Dermis microvascular lymphatic vessel endothelial cell (primary cell): ENCODE measurements around the gene PTPRA. TPM values are rescaled to one million over a fixed set of nuclear protein-coding genes. Genes with fewer than 3 reads are reported as not detected.
"Not testable (repeated sequence)": the region's sequence is repeated elsewhere in the genome, so short reads cannot be mapped to it uniquely, and the experiment has no call there.

Source experiments
- DNase-seq, 2 donors: peaks; one replicate each; pipeline versions ENCODE4 v3.0.0 to v3.0.0-alpha.2; 2010; ENCODE audit warnings: low read depth in 2 of 2
- total RNA-seq: library from RNA; depleted of rRNA; stranded (reverse); fragments of >200 nt; gene quantifications from 2 replicates; pipeline ENCODE4 v1.2.1, GENCODE V29; 2014

Gene PTPRA
- total RNA-seq, 1 donor from 2014 or later: 18.7 TPM

DNA sequence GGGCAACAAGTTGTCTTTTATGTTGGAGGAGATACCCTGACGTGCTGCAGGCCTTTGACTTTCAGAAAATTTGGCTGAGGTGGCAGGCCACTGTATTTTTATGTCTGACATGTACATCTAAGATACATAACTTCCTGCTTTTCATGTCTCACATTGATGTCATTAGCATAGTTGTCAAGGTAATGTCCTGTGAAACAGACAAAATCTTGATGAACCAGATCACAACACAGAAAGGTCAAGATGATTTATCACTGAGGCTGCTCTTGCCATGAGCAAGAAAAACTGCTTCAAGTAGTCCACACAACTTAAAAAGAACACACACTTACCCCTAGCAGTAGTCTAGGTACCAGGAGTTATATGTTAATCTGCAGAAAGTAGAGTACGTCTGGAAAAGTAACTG, 120.0 kb downstream of the PTPRA start:
- no peak for DNase-seq

DNA sequence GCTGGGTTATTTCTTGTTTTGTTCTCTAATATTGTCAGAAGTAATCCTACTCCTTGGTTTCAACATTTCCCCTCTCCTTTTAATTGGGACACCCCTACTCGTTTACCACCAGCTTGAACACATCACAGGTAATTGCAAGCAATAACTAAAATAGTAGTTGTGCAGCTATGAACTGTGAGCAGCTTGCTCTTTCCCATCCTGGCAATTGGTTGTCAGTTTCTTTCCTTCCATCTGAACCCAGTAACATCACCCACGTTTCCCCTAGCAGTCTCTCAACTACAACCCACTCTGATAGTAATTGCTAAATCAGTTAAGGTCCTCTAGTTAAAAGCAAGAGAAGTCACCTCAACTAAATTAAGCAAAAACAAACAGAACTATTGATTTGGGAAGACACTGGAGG, 122.5 kb downstream of the PTPRA start:
- no peak for DNase-seq

DNA sequence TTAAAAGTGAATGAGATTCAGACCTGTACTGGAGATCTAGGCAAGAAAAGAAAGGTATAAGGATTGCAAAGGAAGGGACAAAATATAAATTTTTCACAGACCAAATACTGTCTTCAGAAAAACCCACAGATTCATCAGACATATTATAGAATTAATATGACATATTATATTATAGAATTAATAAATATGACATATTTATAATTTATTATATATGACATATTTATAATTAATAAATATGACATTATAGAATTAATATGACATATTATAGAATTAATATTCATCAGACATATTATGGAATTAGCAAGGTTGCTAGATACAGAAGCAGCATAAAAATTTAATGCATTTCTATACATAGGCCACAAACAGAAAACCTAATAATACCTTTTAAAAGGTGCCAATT, 125.4 kb downstream of the PTPRA start:
- DNase-seq: no peak

DNA sequence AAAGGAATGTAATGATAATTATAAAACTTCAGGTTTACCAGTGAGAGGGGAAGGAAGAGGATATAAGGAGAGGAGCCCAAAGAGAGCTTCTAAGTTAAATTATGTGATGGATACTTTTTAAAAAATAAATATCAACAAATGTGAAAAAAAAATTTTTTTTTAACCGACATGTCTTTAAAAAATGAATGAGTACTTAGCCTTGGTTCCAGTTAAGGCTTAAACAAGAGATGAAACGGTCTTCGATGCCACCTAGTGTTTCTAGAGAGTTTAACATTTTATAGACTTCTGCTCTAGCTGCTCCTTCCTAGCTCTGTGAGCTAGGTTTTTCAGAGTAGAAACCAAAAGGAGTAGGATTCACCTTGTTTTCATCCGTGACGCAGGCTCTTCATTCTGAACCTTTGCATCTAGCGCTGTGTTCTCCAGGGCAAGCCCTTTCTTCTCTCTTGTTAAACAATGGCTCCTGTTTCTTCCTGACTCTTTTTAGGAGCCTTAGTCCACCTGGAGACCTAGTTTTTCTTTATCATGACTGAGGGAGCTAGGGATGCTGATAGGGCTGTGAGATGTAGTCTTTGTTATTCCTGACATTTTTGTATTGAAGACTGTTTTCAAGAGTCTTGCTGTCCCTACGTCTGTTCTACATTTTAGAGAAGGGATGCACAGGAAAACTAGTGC, 127.7 kb downstream of the PTPRA start:
- peak; percentile 45 to 76 for DNase-seq

DNA sequence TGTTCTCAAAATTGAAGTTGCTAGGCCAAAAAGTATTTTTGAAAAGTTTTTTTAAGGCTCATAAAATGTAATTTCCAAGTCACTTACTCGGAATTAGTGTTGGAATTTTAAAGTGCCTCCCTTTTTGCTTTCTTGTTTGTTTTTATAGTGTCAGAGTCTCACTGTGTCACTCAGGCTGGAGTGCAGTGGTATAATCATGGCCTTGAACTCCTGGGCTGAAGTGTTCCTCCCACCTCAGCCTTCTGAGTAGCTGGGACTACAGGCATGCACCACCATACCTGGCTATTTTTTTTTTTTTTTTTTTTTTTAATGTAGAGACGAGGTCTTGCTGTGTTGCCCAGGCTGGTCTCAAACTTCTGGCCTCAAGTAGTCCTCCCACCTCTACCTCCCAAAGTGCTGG, 130.1 kb downstream of the PTPRA start:
- no peak for DNase-seq

DNA sequence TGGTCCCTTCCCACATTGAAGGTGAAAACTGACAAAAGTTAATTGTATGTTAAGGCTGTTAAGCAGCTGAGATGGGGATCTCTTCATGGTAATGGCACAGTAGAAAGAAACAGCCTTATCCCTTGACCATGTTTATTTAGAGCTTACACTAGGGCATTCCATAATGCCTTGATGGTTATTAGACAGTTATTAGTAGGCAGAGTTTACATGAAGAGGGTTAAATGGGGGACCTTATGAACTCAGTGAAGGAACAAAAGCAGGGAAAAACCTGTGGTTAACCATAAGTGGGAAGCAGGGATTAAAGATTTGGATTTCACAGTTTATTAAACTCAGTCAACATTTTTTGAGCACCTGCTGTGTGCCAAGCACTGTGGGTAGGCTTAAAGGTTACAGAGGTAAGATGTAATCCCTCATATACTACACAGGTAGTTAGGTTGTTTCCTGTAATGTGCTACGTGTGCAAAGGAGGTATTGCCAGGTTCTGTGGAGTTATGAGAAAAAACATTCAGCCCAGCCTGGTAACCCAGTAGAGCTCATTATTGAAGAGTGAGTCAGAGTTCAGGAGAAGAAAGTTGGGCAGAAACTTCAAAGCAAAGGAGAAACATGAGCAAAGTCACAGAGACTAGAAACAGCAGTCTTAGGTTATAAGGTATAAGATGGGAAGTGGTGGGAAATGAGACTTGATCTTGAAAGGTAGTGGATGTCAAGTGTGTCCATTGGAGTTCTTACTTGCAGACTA, 137.9 kb downstream of the PTPRA start:
- DNase-seq: no peak

DNA sequence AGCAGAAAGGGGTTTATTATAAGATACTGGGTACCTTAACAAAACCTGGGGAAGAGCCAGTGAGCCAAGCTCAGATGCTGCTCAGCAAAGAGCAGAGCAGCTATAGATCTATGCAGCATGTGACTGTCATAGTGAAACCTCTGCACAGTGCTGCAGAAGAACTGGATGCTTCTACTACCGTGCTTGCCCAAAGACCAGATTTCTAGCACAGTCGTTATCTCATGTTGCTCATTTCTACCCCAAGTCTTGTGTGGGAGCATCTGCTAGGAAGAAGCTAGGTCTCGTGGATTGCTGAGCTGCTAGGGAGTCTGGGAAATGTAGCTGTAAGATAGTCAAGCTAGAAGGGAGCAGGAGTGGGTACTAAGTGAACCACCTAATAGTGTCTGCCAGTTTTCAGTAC, 138.5 kb downstream of the PTPRA start:
- DNase-seq: no peak

DNA sequence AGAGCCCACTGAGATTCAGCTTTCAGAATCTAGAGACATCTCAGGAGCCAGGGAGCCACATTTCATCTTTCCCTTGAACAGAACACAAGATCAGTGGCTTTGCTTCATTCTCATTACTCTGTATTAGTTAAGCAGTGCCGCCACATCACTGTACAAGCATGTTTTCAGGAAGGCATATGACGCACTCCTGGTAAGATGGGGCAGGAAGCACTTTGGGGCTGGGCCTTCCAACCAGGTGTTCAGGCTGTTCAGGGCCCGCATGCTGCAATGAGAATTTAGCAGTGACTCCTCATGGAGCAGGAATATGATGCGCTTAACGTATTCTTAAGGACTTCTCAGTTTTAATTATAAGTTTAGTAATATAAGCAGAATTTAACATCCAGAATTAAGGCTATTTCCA, 140.5 kb downstream of the PTPRA start:
- no peak for DNase-seq

DNA sequence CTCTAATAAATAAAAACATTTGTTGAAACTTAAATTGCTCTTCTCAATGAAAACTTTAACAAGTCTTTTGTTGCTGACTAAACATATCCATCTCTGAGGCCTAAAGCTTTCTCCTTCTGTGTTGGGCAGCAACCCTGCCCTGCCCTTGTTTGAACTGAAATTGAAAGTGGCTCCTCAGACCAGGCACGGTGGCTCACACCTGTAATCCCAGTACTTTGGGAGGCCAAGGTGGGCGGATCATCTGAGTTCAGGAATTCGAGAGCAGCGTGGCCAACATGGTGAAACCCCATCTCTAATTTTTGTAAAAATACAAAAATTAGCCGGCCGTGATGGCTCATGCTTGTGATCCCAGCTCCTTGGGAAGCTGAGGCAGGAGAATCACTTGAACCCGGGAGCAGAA, 140.9 kb downstream of the PTPRA start:
- DNase-seq: no peak

DNA sequence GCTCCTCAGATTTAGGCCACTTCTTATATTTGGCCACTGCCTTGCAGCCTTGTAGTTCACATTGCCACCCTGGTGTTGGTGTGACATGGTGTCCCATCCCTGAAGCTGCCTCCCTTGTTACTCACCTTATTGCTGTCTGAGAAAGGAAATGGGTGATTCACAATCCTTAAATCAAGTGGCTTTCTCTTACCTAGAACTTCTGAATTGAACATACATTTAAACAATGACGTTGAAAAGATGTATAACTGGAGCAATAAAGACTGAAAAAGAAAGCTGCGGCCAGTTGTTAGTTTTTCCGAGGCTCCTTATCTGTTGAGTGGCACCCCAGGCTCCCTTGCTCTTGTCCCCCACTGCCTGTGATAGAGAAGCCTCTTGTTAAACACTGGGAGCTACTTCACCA, 141.4 kb downstream of the PTPRA start:
- no peak for DNase-seq

DNA sequence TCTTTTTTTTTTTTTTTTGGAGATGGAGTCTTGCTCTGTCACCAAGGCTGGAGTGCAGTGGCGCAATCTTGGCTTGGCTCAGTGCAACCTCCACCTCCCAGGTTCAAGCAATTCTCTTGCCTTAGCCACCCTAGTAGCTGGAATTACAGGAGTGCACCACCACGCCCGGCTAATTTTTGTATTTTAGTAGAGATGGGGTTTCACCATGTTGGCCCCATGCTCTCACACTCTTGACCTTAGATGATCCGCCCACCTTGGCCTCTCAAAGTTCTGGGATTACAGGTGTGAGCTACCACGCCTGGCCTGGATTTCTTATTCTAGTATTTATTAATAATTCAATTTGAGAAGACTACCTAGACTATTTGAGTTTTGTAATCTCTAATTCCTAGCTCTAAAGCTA, 142.0 kb downstream of the PTPRA start:
- not testable (repeated sequence) for DNase-seq

DNA sequence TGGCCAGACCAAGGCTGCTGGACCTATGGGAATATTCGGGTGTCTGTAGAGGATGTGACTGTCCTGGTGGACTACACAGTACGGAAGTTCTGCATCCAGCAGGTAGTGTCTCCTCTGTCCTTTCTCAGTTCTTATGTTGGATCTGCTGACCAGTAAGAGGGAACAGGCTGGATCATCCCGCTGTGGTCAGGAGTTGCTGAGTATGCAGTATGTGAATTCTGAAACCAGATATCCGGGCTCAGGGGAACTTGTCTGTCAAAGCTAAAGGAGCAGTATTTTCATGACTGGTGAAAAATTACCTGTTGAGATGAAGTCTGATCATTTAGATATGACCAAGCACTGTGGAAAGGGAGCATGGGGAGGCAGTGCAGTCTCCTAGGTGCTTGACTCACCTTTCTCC, 148.0 kb downstream of the PTPRA start:
- DNase-seq: no peak

DNA sequence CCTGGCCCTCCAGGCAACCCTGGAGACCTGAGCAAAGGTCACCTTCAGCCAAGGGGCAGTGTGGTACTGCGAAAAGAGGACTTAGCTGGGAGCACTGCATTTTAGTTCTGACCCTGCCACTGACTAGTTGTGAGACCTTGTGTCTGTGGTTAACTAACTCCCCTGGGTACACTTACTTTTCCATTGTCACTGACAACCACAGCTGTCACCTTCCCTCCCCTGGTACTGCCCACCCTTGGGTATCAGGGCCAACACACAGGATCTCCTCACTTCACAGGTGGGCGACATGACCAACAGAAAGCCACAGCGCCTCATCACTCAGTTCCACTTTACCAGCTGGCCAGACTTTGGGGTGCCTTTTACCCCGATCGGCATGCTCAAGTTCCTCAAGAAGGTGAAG, 148.5 kb downstream of the PTPRA start:
- DNase-seq: no peak

DNA sequence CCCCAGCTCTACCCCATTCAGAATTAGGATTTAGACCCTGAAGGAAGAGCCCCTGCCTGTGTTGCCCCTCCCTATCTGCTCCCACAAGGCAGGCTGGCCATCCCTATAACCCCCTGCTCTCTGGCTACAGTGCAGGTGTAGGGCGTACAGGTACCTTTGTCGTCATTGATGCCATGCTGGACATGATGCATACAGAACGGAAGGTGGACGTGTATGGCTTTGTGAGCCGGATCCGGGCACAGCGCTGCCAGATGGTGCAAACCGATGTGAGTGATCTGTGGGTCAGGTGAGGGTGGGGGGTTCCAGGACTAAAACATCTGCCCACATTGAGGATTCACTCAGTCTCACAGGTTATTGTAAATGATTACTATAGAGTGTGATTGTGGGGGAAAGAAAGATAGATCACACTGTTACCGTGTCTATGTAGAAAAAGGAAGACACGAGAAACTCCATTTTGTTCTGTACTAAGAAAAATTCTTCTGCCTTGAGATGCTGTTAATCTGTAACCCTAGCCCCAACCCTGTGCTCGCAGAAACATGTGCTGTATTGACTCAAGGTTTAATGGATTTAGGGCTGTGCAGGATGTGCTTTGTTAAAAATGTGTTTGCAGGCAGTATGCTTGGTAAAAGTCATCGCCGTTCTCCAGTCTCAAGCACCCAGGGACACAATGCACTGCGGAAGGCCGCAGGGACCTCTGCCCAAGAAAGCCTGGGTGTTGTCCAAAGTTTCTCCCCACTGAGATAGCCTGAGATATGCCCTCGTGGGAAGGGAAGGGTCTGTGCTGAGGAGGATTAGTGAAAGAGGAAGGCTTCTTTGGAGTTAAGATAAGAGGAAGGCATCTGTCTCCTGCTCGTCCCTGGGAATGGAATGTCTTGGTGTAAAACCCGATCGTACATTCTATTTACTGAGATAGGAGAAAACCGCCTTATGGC, 149.5 kb downstream of the PTPRA start:
- not testable (repeated sequence) for DNase-seq

DNA sequence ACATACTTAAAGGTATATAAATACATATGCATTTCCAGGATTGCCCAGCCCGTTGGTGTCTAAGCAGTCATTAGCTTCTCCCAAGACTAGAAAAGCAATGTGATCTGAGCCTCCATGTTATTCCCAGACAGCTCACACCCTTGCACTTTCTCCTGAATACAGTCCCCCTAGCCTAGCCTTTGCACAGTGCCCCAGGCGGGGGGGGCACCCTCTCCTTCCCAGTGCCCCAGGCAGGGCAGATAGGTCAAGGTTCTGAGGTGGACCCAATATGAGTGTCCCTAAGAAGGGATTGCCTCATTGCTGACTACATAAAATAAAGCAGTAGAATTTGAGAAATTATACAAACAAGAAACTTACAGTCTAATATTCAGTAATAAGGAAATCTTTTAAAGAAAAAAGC, 154.7 kb downstream of the PTPRA start:
- no peak for DNase-seq

DNA sequence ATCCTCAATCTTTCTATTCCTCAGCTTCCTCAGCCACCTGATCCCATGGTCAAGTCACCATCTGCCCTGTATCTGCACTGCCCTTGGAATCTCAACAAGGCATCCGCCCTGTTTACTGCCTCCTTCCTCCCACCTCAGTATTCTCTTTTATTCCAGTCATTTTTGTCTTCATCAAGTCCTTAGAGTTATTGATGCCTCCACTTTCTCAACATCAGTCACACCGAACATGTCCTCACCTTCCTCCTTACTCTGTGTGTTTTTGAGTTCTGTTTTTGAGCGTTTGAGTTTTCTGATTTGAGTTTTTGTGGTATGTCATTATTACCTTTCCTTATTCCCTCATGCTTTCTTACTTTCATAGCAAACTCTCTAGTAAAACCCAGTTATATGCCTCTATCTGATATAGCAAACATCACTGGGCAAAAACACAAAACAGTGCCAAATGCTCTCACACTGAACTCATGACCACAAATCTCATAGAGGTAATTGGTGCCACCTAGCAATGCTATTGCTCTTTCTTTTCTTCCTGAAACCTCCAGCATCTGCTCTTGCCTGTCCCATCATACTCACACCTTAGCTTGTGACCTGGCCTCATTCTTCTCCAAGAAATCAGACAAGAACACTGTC, 158.4 kb downstream of the PTPRA start:
- DNase-seq: no peak

DNA sequence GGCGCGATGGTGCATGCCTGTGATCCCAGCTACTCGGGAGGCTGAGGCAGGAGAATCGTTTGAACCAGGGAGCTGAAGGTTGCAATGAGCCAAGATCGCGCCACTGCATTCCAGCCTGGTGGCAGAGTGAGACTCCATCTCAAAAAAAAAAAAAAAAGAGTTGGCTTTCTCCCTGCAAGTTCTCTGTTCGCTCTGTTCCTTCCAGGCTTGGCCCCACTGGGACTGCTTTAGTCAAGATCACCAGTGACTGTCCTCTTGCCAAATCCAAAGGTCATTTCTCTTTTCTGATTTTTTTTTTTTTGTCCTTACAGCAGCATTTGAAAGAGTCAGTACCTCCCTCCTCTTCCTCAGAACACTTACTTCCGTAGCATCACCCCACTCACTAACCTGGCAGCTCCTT, 159.3 kb downstream of the PTPRA start:
- no peak for DNase-seq

DNA sequence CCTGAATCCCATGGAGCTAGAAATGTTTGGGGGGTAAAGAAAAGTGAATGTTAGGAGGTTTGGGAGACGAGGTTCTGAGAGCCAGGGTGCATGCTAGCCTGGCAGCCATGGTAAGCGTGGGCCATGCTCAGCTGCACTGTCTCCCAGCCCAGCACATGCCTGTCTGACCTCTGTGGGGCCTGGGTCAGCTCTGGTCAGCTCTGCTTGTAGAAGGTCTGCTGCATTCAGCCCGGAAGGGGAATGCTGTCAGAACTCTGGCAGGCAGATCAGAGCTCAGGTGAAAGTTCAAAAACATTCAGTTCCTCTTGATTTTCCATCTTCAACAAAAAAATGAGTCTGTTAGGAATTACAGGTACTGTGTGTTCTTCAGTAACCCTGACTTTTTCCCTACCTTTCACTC, 164.4 kb downstream of the PTPRA start:
- DNase-seq: no peak

DNA sequence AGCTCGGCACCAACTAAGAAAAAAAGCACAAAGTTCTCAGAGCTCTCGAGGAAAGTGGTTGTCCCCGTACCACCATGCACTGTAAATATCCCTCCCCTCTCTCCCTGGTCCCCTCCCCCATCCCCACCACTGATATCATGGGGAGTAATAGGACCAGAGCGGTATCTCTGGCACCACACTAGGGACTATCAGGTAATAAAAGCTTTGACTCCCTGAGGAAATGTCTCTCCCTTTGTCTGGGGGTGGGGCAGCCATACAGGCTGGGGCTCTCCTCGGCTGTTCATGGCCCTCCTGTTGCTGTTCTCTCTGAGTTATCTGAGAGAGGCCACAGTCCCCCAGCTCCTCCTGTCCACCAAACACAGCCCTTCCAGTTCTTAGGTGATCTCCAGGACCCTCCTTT, 165.2 kb downstream of the PTPRA start:
- no peak for DNase-seq

DNA sequence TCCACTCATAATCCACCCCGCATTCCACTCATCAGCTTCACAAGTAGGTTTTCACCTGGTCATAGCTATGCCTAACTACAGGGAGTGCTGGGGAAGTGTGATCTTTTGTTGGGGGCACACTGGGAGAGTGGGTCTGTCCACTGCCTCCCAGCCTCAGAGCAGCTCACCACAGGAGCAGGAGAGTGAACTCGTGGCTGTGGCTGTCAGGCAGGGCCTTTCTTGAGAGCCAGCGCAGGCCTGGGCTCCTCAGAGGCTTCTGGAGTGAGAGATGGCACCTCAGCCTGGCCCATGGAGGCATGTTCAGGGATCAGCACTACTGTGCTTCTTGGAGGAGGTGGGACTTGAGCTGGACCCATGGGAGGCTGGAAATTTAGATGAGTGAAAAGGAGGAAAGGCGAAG, 166.1 kb downstream of the PTPRA start:
- DNase-seq: no peak

DNA sequence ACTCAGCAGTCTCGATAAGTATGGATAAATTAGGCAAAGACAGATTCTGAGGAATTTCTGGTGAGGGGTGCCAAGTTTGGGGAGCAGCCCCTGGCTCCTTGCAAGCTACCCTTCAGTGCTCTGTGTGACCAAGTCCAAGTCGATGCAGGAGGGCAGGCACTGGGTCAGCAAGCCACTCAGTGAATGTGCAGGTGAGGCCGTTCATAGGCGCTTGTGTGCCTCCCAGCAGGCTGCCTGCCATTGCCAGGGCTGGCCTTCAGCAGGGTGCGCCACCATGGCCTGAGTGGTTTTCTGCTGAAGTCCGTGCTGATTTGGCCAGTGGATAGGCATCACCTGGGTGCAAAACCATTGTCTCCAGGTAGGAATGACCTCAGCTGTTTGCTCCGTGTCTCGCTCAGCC, 166.8 kb downstream of the PTPRA start:
- DNase-seq: no peak

DNA sequence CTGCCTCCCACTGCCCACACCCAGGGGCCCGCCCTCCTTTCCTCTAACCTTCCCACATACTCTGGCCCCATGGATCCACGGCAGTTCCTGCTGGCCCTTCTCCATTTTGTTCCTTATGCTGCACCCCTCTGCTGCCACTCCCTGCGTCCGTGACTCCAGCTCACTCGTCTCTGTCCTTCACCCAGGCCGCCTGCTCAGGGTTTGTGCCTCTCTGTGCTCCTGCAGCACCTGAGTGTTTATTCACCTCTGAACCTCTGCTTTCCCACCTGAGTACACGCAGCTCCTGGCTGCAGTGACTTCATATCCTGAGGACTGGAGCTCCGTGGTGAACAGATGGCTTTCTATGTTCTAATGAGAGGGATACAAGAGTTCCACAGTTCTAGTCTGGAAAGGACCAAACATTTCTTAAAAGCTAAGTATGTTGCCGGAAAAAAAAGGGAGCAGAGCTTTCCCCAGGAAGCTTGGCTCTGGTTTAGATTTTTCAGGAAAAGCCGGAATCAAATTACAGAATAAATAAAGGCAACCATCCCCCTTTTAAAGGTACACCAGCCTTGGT, 168.7 kb downstream of the PTPRA start:
- peak in 1 of 2 donors; percentile 41 for DNase-seq
